Neural cell (in vitro differentiated cells): ENCODE measurements around the gene PCDHA9. TPM values are rescaled to one million over a fixed set of nuclear protein-coding genes. Genes with fewer than 3 reads are reported as not detected.
A peak's percentile ranks its signal among the peaks of the same experiment; 100 is the strongest.
"Not testable (repeated sequence)": the region's sequence is repeated elsewhere in the genome, so short reads cannot be mapped to it uniquely, and the experiment has no call there.

ENCODE experiments used
- H2AFZ ChIP-seq: fragments of 200-600, 300-800 bp; sonication (generic), shearing (Covaris generic); 2 replicates; pipeline ENCODE4 v1.6.0; 2014; ENCODE audit warnings: low read depth, mild to moderate bottlenecking, antibody characterized with exemption, low read length, moderate library complexity
- H3F3A ChIP-seq: fragments of 200-600 bp; shearing (Covaris generic); 2 replicates; pipeline ENCODE4 v1.6.1; 2016; ENCODE audit warnings: mild to moderate bottlenecking, moderate library complexity, mixed read lengths, antibody characterized with exemption, low read length; ENCODE audit not compliant: insufficient read depth, poor library complexity, severe bottlenecking
- H3K27ac ChIP-seq: fragments of 200-600, 300-800 bp; sonication (generic), shearing (Covaris generic); 2 replicates; pipeline ENCODE4 v1.5.1; 2014; ENCODE audit warnings: mild to moderate bottlenecking, low read length, moderate library complexity
- H3K27me3 ChIP-seq: fragments of 300-800, 200-600 bp; sonication (generic), shearing (Covaris generic); 2 replicates; pipeline ENCODE4 v1.6.0; 2014; ENCODE audit warnings: mild to moderate bottlenecking, low read depth, low read length, moderate library complexity; ENCODE audit not compliant: insufficient read depth
- H3K36me3 ChIP-seq: fragments of 300-800, 200-600 bp; sonication (generic), shearing (Covaris generic); 2 replicates; pipeline ENCODE4 v1.5.1; 2014; ENCODE audit warnings: mild to moderate bottlenecking, antibody characterized with exemption, low read length, moderate library complexity; ENCODE audit not compliant: insufficient read depth
- H3K4me2 ChIP-seq: fragments of 300-800, 200-600 bp; sonication (generic), shearing (Covaris generic); 2 replicates; pipeline ENCODE4 v1.6.0; 2014; ENCODE audit warnings: mild to moderate bottlenecking, low read length
- H3K4me3 ChIP-seq: fragments of 300-800, 200-600 bp; sonication (generic), shearing (Covaris generic); 2 replicates; pipeline ENCODE4 v1.5.1; 2014; ENCODE audit warnings: mild to moderate bottlenecking, low read length, moderate library complexity
- H3K79me2 ChIP-seq: fragments of 200-600 bp; shearing (Covaris generic); replicated peaks from 2 replicates; pipeline ENCODE4 v1.6.0; 2014; ENCODE audit warnings: mild to moderate bottlenecking, low read length, moderate library complexity; ENCODE audit not compliant: insufficient read depth
- H3K9ac ChIP-seq: fragments of 300-800, 200-600 bp; sonication (generic), shearing (Covaris generic); 2 replicates; pipeline ENCODE4 v1.6.1; 2016; ENCODE audit warnings: mild to moderate bottlenecking, low read length, mixed read lengths
- H3K9me2 ChIP-seq: fragments of 200-600 bp; shearing (Covaris generic); 2 replicates; pipeline ENCODE4 v1.6.1; 2016; ENCODE audit warnings: mild to moderate bottlenecking, low read length, mixed read lengths; ENCODE audit not compliant: insufficient read depth
- H3K9me3 ChIP-seq: fragments of 200-600, 300-800 bp; sonication (generic), shearing (Covaris generic); 2 replicates; pipeline ENCODE4 v1.6.1; 2016; ENCODE audit warnings: mild to moderate bottlenecking, mixed run types, low read length, moderate library complexity, mixed read lengths
- H4K20me1 ChIP-seq: fragments of 200-600 bp; shearing (Covaris generic); 2 replicates; pipeline ENCODE4 v1.6.1; 2016; ENCODE audit warnings: mild to moderate bottlenecking, mixed run types; ENCODE audit not compliant: insufficient read depth
- CTCF ChIP-seq: fragments of 450-650 bp; IDR thresholded peaks from 2 replicates; pipeline ENCODE4 v1.5.1; 2014; ENCODE audit warnings: antibody characterized with exemption, mild to moderate bottlenecking, moderate library complexity; ENCODE audit not compliant: poor library complexity, severe bottlenecking
- EP300 ChIP-seq: fragments of 450-650 bp; conservative IDR thresholded peaks from 2 replicates; pipeline ENCODE4 v1.6.1; 2014; ENCODE audit warnings: antibody characterized with exemption, mild to moderate bottlenecking, moderate library complexity; ENCODE audit not compliant: poor library complexity, severe bottlenecking
- EZH2 ChIP-seq: fragments of 200-600, 300-800 bp; shearing (Covaris generic), sonication (generic); IDR thresholded peaks from 2 replicates; pipeline ENCODE4 v1.6.1; 2014; ENCODE audit warnings: antibody characterized with exemption, low read length, borderline replicate concordance, mild to moderate bottlenecking; ENCODE audit not compliant: insufficient read depth, poor library complexity, severe bottlenecking
- MXI1 ChIP-seq: fragments of 450-650 bp; conservative IDR thresholded peaks from 2 replicates; pipeline ENCODE4 v1.6.1; 2014; ENCODE audit warnings: antibody characterized with exemption, mild to moderate bottlenecking; ENCODE audit not compliant: poor library complexity, severe bottlenecking
- POLR2AphosphoS5 ChIP-seq: IDR thresholded peaks from 2 replicates; pipeline ENCODE4 v1.6.1; 2012
- RAD21 ChIP-seq: fragments of 450-650 bp; conservative IDR thresholded peaks from 2 replicates; pipeline ENCODE4 v1.6.1; 2014; ENCODE audit warnings: antibody characterized with exemption, mild to moderate bottlenecking, moderate library complexity
- REST ChIP-seq: IDR thresholded peaks from 2 replicates; pipeline ENCODE4 v1.6.1; 2012; ENCODE audit warnings: borderline replicate concordance
- SMC3 ChIP-seq: fragments of 450-650 bp; conservative IDR thresholded peaks from 2 replicates; pipeline ENCODE4 v1.6.1; 2014; ENCODE audit warnings: antibody characterized with exemption, mild to moderate bottlenecking, moderate library complexity; ENCODE audit not compliant: poor library complexity
- TAF1 ChIP-seq: IDR thresholded peaks from 2 replicates; pipeline ENCODE4 v1.6.1; 2012; ENCODE audit warnings: low read depth
- polyA plus RNA-seq: library from polyadenylated mRNA; depleted of rRNA; stranded (reverse); fragments of >200 nt; gene quantifications from 2 replicates; pipeline ENCODE4 v1.2.3, GENCODE V29; 2014

Gene PCDHA9
- polyA plus RNA-seq, 1 donor from 2014 or later: 0.88 TPM

- Histone ChIP-seq H3K4me3 (peak overlapping the region; percentile 67), H3K9me3 (peaks cover 33% of the 10 kb centered on the region), H3K36me3 (peaks cover 34% of the 10 kb centered on the region), H3K79me2 (peaks cover 70% of the 10 kb centered on the region)
- not testable (repeated sequence) for H2AFZ ChIP-seq, H4K20me1 ChIP-seq, H3F3A ChIP-seq, H3K9me2 ChIP-seq, H3K4me2 ChIP-seq, H3K27me3 ChIP-seq, H3K9ac ChIP-seq, H3K27ac ChIP-seq
These were observed 28.5 kb downstream of the PCDHA9 start for GRCh38 chr5:140876541-140877261.

- Histone ChIP-seq H3K27ac (no peak overlapping the region), H4K20me1 (no peaks in the 10 kb centered on the region), H3K9me2 (no peaks in the 10 kb centered on the region), H3K36me3 (peaks cover 34% of the 10 kb centered on the region), H3F3A (no peaks in the 10 kb centered on the region), H3K27me3 (no peaks in the 10 kb centered on the region), H3K9me3 (peaks cover 32% of the 10 kb centered on the region), H3K79me2 (peaks cover 69% of the 10 kb centered on the region), H3K9ac (no peak overlapping the region), H3K4me2 (no peak overlapping the region), H3K4me3 (peak overlapping the region; percentile 67), H2AFZ (no peak overlapping the region)
- TF ChIP-seq EP300: no peak
- no peak for TF ChIP-seq CTCF
- TF ChIP-seq TAF1: no peak
- TF ChIP-seq POLR2AphosphoS5: no peak
- TF ChIP-seq MXI1: no peak
- no peak for TF ChIP-seq EZH2
- no peak for TF ChIP-seq REST
- TF ChIP-seq SMC3: no peak
- no peak for TF ChIP-seq RAD21
These were observed 29.0 kb downstream of the PCDHA9 start for GRCh38 chr5:140877262-140877581.
